Right hindlimb (tissue), 1 donor: ENCODE measurements around the gene TSPAN14.
"Not testable (repeated sequence)": the region's sequence is repeated elsewhere in the genome, so short reads cannot be mapped to it uniquely, and the experiment has no call there.

Experiments
- DNase-seq: peaks from one replicate; pipeline ENCODE4 v3.0.0-alpha.2; 2018

The TSPAN14 gene, protein sequence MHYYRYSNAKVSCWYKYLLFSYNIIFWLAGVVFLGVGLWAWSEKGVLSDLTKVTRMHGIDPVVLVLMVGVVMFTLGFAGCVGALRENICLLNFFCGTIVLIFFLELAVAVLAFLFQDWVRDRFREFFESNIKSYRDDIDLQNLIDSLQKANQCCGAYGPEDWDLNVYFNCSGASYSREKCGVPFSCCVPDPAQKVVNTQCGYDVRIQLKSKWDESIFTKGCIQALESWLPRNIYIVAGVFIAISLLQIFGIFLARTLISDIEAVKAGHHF

DNA sequence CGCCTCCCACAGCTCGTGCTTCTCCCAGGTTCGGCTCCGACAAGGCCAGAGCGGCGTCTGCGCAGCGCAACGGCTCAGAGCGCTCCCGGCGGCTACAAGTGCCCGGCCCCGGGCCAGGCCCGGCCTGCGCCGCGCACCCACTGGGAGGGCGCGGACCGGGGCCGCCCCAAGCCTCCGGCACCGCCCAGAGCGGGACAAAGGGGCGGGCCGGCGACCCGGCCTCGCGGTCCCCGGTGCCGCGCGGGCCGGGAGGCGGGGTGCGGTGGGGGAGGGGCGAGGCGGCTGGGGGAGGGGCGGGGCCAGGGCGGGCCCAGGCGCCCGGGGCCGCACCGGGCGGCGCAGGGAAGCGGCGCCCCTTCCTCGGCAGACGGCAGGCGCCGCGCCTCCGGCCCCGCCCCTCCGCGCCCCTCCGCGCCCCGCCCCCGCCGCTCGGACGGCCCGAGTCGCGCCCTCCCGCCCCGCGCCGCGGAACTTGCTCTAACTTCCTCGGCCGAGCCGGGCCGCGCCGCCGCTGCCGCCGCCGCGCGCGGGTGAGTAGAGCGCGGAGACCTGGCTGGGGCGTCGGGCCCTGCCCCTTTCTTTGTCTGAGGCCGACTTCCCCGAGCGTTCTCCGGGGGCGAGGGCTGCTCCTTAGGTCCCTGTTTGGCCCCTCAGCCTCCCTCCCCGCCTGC, at the start of gene TSPAN14:
Gene TSPAN14 (plus strand): TSS at position 469 of the 671 bp plus-strand sequence. CDS start 34,924 bp downstream, outside the sequence.
- peak; percentile 90 for DNase-seq

DNA sequence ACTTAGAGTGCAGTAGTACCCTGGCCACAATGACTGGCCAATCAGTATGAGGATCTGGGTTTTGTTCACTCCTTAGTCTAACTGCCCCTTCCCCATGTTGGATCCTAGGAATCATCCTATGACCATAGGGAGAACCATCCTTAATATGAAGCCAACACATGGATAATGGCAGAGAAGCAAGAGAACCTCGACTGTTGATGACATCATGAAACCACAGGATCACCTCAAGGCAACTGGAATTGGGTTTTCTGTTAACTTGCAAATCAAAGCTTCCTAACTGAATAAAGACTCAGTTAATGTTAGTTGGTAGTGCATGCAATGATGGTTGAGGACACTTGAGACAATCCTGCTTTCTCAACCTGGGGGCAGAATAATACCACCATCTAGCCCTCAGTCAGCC, 49.1 kb upstream of the TSPAN14 start:
- no peak for DNase-seq

DNA sequence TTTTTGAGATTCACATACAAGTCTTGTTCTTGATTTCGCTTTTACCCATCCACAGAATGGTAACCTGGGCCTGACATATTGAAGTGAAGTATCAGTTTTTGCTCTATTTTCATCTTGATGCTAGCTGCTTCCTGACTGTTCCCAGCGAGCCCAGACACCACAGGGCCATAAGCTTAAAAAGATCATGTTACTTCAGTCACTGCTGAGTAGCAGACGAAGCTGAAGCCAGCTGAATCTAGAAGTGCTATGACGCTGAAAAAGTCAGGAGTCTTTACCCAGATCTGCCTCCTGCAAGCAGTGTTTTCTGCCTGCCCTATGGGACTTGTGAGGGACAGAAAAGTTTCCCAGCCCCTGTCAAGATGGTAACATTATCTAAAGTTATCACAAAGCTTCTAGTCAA, 48.5 kb upstream of the TSPAN14 start:
- DNase-seq, result peak; percentile 38

DNA sequence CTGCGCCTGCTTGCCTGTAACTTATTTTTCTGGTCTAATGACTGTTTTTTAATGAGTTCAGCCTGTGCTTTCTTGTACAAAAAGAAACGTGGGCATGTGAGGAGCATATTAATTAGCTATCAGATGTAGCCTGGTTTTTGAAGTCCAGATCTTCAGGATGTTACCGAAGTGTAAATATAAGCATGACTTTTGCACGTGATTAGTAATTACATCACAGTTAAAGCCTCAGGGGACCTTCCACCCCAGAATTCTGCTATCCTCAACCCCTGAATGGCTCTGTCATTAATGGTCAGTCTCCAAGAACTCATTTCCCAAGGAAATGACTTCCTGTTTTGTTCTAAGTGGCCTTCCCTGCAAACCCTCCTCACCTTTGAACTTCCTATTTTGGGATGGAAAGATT, 47.9 kb upstream of the TSPAN14 start:
- DNase-seq, result no peak

DNA sequence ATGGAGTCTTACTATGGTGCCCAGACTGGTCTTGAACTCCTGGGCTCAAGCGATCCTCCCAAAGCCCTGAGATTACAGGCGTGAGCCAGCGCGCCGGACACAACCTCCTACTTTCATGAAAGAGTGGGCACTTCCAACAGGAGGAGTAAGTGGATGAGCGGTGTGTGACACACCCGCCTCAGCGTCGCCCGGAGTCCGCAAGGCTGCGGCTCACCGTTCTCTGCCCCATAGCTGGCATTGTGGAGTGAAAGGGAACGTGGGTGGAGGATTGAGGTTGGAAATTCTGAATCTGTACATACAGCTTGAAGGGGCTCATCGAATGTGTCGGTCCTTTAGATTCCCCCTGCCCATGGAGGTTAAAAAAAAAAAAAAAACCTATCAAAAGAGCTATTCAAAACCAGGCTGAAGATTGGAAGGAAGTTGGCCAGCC, 46.3 kb upstream of the TSPAN14 start:
- no peak for DNase-seq

DNA sequence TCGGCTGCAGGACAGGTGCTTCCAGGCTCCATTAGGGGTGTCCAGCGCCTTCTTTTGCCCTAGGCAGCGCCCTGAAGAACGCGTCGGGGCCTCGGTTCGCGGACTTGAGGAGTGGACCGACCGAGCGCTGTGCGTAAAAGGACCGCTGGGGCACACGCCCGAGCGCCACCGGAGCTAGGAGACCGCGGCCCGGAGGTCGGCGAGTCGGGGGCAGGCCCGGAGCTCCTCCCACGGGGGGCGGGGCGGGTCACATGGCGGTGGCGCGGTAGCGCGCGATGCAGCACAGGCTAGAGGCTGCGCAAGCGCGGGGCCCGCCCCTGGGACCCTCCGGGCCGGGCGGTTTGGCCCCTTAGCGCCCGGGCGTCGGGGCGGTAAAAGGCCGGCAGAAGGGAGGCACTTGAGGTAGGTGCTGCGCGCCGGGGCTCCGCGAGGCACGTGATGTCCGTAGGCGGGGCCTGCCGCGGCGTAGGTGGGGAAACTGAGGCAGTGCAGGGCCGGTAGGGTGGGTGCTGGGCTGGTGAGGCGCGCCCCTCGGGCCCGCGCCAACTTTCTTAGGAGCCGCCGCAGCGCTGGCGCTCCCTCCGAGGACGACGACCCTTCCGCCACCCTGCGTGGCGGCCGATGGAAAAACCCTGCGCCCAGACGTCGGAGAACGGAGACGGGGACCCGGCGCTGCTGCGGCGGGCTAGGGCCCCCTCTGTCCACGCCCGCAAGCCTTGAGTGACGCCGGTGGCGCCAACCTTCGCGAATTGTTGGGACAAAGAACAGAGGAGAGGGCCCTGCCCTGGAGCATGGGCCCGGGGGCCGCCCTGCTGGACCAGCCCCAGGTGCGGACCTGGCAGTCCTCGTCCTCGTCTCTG, 45.6 kb upstream of the TSPAN14 start, which contains the start of gene PRXL2A:
Gene PRXL2A (plus strand): TSS at position 310 of the 860 bp plus-strand sequence. CDS start 11,917 bp downstream, outside the sequence.
- DNase-seq, result peak; percentile 89

DNA sequence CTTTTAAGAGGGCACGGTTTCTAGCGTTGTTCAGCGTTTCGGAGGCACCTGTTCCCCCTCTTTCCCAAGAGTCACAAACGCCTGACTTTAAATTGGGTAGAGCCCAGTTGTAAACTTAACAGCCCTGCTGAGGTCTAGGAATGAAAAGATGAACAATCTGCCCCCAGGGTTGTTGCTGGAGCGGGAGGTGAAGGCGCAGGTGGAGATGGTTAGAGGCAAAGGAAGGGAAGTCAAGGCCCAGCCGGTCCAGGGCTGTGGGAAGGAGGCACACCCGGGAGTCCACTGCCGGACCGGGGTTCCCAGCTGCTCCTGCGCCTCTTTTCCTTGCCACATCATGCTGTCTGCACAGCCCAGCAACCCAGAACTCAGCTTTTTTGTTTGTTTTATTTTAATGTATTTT, 45.0 kb upstream of the TSPAN14 start:
- DNase-seq, result no peak

DNA sequence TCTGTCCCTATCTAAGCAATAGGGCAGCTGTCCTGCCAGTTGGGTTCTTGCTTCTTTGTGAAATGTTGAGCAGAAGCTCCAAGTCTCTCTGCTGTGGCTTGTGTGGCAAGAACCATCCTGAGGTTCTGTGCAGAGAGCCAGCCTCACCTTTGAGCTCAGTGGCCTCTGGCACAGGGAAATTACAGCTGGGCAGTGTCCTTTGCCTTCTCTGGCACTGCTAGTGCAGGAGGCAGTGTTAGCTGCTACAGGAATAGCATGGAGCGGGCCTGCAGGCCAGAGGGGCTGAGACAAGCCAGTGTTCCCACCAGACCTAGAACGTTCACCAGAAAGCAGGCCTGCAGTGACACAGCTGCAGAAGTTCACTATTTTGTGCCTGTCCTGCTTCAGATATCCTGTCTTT, 44.0 kb upstream of the TSPAN14 start:
- no peak for DNase-seq

DNA sequence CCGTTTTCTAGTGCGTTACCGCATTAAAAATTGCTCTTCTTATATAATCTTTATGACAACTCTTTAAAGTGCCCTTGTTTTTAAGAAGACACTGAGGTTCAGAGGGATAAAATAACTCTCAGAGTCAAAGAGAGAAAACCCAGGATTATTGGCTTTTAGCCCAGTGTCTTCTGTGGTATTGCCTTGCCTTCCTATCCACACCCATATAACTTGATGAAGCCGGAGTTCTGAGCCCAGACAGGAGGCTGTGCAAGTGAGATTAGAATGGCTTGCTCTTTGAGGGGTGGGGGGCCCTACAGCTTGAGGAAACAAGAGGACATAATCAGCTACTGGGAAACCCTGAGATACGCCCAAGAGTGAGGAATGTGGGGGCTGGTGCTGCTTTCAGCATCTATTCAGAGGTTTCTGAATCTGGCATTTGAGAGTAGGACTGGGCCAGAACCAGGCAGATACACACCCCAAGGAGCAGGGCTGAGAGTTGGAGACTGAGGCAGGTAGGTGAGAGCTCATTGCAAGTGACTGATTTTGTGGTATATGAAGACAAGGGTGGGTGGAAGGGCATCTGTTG, 43.4 kb upstream of the TSPAN14 start:
- DNase-seq, result no peak

DNA sequence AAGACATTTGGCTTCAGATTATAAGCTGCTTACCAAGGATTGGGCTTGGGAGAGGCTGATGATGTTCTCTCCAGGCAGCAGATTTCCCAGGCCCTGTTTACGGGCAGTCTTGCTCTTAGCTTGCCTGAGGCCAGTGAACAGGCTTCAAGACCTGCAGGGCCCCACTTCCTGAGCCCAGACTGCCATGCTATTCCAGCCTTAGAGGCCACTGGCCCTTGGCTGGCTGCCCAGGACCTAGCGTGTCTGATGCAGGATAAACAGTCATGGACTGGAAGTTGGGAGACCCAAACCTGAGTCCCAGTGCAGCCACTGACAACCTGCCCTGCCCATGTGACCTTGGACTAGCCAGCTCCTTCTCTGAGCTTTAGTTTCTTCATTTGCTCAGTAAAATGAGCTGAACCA, 42.8 kb upstream of the TSPAN14 start:
- peak; percentile 38 for DNase-seq

DNA sequence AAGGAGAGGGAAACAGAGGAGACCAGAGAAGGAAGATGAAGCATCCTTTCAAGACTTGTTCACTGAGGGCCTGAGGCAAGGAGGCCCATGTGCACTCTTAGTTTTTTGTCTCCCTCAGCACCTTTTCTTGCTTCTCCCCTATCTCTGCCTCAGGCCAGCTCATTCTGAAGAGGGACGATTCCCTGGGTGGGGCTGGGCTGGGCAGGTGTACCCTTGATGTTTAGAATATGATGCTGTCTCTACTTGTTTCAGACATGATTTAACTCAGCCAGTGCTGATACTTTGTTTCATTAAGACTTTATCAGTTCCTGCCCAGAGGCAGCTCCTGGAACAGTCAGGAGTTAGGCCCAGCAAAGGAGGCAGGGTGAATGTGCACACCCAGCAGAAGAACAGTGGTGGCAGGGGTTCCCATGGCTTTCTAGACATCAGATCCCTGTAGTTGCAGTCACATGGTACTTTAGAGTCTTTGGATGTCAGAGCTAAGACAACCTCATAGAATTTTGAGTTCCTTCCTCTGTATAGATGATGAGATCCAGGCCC, 42.4 kb upstream of the TSPAN14 start:
- DNase-seq, result no peak

DNA sequence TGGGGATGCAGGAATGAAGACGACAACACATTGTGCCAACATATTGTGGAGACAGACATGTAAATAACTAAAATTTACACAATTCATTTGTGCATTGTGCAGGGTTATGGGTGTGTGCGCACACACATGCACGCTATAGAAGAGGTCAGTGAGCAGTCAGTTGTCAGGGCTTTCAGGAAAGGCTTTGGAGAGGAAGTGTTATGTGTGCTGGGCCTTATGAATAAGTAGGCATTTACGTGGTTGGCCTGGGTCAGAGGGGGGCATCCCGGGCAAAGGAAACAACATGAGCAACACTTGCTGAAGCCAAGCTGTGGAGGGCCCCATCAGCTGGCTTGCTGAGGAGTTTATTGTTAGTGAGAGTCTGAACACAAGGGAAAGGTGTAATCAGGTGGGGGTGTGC, 41.6 kb upstream of the TSPAN14 start:
- DNase-seq, result no peak

DNA sequence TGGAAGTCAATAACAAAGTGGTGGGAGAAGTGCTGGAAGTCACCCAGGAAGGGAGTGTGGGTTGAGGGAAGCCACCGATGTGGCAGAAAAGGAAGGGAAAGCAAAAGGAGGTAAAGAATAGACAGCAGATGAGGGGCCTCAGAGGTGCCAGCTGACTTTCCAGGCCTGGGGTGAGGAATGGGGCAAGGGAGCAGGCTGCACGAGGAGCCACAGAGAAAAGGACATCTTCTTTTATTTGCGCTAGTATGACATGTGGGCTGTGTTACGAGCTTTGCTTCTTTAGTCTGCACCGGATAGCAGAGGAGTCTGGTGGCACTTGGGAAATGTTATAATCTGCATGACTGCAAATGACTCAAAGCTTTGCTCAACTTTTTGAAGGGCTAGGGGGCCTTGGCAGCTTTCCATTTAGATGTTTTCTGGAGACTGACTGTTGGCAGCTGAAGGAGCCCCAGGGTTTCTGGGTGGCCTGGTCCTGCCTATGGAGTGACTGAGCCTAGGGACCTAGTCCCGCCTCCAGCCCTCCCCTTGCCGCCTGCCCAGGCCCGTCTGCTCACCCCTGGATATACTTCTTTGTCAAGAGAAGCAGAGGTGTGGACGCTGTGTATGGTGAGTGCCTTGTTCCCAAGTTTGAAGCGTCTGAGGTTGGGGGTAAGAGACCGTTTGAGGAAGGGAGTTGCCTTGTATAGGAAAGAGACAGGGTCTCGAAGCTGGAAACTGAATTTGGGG, 40.7 kb upstream of the TSPAN14 start:
- DNase-seq, result peak; percentile 44

DNA sequence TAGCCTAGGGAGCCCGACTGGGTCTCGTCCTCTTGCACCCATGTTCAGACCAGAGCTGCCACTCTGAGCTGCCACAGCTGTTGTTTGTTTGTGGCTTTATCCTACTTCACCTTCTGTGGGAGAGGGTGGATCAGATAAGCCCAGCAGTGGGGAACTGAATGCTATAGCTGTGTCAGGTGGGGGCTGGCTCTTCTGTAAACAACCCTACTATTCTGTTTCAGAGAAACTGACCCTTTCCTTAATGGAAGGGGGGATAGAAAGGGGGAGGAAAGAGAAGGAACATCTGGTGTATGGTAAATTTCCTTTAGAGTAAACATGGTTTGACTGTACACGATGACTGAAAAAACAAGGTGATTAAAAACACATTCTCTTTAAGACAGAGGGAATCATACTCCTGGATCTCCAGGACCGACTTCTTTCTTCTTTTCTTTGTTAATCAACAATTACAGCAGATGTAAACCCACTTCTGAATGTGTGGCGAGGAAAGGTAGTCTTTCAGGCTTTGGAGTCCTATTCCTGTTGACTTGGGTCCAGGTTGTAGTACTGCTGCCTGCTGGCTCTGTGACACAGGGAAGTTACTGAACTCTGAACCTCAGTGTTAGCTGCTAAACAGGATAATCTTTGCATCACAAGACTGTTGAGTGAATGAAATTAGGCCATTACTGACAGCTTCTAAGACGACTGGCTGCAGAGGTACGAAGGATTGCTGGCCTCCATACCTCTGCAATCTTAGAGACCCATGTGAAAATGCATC, 39.8 kb upstream of the TSPAN14 start:
- no peak for DNase-seq

DNA sequence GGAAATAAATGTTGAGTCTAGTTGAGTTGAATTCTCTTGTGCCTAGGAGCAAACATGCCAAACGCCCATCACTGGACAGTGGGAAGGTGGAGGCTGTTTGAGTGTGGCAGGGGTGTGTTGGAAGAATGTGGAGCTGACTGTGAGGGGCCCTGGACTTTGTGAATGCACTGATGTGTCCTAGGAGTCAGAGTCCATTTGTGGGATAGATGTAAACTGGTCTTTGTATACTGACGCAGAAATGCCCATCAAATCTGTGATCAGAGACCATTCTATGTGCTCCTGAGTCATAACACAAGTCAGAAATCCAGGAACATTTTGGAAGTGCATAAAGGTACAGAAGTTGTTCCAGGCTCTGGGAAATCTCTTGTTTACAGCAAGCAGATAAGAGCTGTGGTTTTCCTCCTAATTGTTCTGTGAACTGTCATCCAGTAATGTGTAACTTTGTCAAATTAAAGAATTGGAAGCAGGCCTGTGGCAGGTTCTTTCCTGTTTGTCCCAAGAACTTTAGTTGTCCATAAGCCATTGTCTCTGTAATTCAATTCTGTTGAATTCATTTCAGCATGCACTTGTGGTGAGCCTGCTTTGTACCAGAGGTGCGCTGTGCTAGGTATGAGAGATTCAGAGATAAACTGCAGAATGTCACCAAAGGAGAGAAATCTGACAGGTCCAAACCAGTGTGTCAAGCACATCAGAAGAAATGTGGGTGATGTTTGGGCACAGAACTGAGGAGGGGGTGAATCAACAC, 38.2 kb upstream of the TSPAN14 start:
- DNase-seq, result no peak

DNA sequence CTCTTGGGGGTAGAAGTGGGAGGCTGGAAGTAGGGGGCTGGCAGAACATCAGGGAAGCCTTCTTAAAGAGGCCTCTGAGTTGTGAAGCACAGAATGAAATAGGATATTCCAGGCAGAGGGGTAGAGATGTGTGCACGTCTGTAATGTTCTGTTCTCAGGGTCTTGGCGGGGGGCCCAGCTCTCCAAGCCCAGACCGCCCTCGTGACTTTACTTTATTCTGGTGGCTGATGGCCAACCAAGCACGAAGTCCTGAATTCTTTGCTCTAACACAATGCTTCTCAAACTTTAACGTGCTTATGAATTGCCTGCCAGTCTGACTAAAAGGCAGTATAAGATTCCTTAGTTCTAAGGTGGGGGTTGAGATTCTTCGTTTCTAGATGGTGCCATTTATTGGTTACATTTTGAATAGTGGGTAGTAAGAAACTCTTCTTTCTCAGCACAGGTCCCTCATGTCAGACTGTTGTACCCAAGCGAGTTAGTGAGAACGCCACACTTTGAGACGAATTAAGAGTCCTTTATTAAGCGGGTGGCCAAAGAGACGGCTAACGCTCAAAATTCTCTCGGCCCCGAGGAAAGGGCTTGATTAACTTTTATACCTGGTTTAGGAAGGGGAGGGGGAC, 37.5 kb upstream of the TSPAN14 start:
- DNase-seq, result peak; percentile 90

DNA sequence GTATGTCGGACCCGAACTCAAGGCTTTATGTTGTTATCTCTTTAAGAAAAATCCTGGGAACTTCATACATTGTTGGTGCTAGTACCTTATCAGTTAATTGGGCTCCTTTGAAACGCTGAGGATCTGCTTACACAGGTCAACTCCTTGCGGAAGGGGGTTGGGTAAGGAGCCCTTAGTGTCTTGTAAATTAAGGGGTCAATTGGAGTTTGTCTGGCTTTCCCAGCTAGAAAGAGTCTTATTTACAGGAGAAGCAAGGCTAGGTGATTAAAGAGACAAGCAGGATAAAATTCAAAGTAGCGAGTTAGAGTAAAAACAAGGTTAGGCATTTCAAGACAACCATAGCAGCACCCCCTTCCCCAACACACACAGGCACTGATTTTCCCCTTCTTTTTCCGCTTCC, 36.9 kb upstream of the TSPAN14 start:
- DNase-seq, result not testable (repeated sequence)

DNA sequence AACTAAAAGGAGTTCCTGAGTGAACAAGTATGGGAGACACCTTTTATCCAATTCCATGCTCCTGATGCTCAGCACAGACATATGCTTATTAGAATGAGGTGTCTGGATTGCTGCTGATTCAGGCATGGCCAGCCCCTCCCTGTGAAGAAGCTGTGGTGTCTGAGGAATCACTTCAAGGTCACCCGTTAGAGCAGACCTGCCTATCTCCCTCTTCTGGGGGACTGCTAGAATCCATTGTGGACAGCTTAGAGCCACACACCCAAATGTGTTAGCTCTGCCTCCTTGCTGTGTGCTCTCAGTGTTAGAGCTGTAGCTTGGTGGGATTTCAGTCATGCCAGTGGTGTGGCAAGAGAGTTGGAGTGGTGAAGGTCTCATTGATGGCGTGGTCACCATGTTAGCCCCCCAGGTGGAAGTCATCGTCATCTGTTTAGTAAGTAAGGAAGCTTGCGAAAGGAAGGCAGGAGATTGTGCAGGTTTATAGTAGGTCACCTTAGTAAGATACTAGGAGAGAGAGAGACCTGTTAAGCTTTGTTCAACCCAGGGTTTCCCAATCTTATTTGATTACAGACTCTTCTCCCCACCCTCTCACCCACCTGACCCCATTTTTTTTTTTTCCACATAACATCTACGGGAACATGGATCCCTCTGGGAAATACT, 32.9 kb upstream of the TSPAN14 start:
- DNase-seq, result no peak

DNA sequence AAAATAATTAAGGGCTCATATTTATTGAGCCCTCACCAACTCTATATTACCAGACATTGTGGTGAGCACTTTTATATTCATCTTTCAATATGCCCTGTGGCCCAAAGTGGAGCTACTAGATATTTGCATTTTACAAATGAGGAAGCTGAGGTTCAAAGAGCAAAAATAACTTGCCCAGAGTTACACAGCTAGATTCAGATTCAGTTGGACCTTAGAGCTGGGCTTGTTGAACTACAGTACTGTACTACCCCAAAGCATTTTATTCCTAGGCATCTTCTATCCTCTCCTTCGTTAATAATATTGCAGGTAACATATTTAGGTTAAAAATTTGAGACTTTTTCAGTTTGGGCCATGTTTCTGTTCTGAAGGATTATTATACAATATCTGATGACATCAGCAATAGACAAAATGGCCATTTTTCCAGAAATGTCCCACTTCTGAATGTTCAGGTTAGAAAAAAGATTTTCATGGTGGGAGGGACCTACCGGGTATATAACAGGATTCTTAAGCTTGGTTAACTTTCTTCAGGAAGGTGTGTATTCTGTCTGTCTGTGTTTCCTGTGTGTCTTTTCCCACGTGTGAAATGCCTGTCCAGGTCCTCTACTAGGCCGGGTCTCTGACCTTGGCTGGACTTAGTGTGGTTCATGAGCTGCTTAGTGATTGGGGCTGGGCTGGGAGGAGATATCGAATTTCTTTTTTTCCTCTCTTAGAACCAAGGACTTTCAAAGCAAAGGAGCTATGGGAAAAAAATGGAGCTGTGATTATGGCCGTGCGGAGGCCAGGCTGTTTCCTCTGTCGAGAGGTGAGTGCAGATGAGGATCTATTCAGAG, 32.2 kb upstream of the TSPAN14 start:
- DNase-seq, result no peak
